K562 (cell line): Measurements from ENCODE around the gene GPR26. TPM values are rescaled to one million over a fixed set of nuclear protein-coding genes. Genes with fewer than 3 reads are reported as not detected.

Experiments
- ATAC-seq: fragments of 200-7000 bp; cut with Tn5 transposase; 3 replicates; pipeline ENCODE4 v1.9.1; 2020; ENCODE audit warnings: moderate library complexity
- BruUV-seq: library from RNA; stranded (reverse); fragments of 400-500 nt; replicated peaks from 2 replicates; lab custom pipeline; 2021; lab: Mats Ljungman, UMichigan
- CTCF ChIA-PET: fragments of 300-600 bp; formaldehyde crosslinking; extraction: SDS; loops from one replicate; lab custom pipeline; 2021; ENCODE audit warnings: low intra/inter-chr PET ratio; lab: Yijun Ruan, JAX
- POLR2A ChIA-PET: fragments of 300-600, 350-650 bp; sonication (Branson Sonifier 250); formaldehyde crosslinking; extraction: SDS; loops from one replicate; lab custom pipeline; 2021; ENCODE audit warnings: antibody characterized with exemption, inconsistent platforms; lab: Yijun Ruan, JAX
- DNase-seq, 4 experiments: peaks; one replicate each; pipeline versions ENCODE4 v3.0.0 to v3.0.0-alpha.2; 2011 to 2018; ENCODE audit warnings: low spot score in 3 of 4, mixed read lengths in 3 of 4; ENCODE audit errors: extremely low read depth in 1 of 4
- FAIRE-seq: peaks from 2 replicates; lab custom pipeline; 2011; peaks lifted over from hg19 to GRCh38; lab: Jason Lieb, UNC
- H2AFZ ChIP-seq: 2 replicates; pipeline ENCODE4 v1.6.0; 2011; ENCODE audit warnings: low read depth, low read length, control low read depth, inconsistent platforms
- H3K27ac ChIP-seq: fragments of 200-600 bp; 3 replicates; pipeline ENCODE4 v1.8.0; 2011; ENCODE audit warnings: low read depth, mild to moderate bottlenecking, control low read depth, inconsistent platforms, low read length, moderate library complexity, mixed read lengths; ENCODE audit errors: extremely low read depth
- H3K27me3 ChIP-seq, 2 experiments: fragments of 300-600 bp in 1 of 2; 2 replicates in 1 of 2; 3 replicates in 1 of 2; pipeline versions ENCODE4 v1.6.0 to v1.8.0; 2011; ENCODE audit warnings: inconsistent platforms in 2 of 2, low read length in 2 of 2, mild to moderate bottlenecking in 1 of 2, mixed read lengths in 1 of 2, moderate library complexity in 1 of 2; ENCODE audit not compliant: control insufficient read depth in 2 of 2, insufficient read depth in 2 of 2
- H3K36me3 ChIP-seq: fragments of 300-600 bp; 3 replicates; pipeline ENCODE4 v1.8.0; 2011; ENCODE audit warnings: mild to moderate bottlenecking, low read length, inconsistent platforms; ENCODE audit not compliant: control insufficient read depth, insufficient read depth
- H3K4me1 ChIP-seq, 2 experiments: fragments of 200-600 bp in 1 of 2; replicated peaks in 1 of 2; 2 replicates in 1 of 2; 3 replicates in 1 of 2; pipeline versions ENCODE4 v1.5.1 to v1.8.0; 2011; ENCODE audit warnings: inconsistent platforms in 2 of 2, low read length in 2 of 2, mild to moderate bottlenecking in 1 of 2, mixed read lengths in 1 of 2, moderate library complexity in 1 of 2; ENCODE audit not compliant: control insufficient read depth in 2 of 2, insufficient read depth in 2 of 2
- H3K4me2 ChIP-seq: 2 replicates; pipeline ENCODE4 v1.6.1; 2011; ENCODE audit warnings: low read length, control low read depth, inconsistent platforms, mixed read lengths; ENCODE audit not compliant: insufficient read depth
- H3K4me3 ChIP-seq: fragments of 200-600 bp; sonication (generic), shearing (Covaris generic); 2 replicates; pipeline ENCODE4 v1.5.1; 2016; ENCODE audit warnings: control low read depth, inconsistent platforms
- H3K79me2 ChIP-seq: fragments of 200-600 bp; 3 replicates; pipeline ENCODE4 v1.8.0; 2011; ENCODE audit warnings: low read length, inconsistent platforms; ENCODE audit not compliant: control insufficient read depth, insufficient read depth
- H3K9ac ChIP-seq, 2 experiments: 2 replicates each; pipeline versions ENCODE4 v1.6.0 to v1.6.1; 2011; ENCODE audit warnings: low read depth in 2 of 2, low read length in 2 of 2, control low read depth in 1 of 2, inconsistent platforms in 1 of 2, mild to moderate bottlenecking in 1 of 2, mixed read lengths in 1 of 2; ENCODE audit not compliant: insufficient read depth in 1 of 2
- H3K9me1 ChIP-seq: one replicate; pipeline ENCODE4 v1.6.0; 2011; ENCODE audit warnings: inconsistent platforms, mild to moderate bottlenecking, low read length, moderate library complexity; ENCODE audit not compliant: control insufficient read depth, insufficient read depth
- H3K9me3 ChIP-seq: replicated peaks from 2 replicates; pipeline ENCODE4 v1.5.1; 2011; ENCODE audit warnings: low read depth, low read length, inconsistent platforms; ENCODE audit not compliant: control insufficient read depth, insufficient read depth
- H4K20me1 ChIP-seq: replicated peaks from 2 replicates; pipeline ENCODE4 v1.6.1; 2011; ENCODE audit warnings: low read length, inconsistent platforms, mixed read lengths; ENCODE audit not compliant: control insufficient read depth, insufficient read depth
- ATF3 ChIP-seq, 2 experiments: fragments of 450-650 bp in 1 of 2; sonication (generic) in 1 of 2; formaldehyde crosslinking in 1 of 2; IDR thresholded peaks in 1 of 2; conservative IDR thresholded peaks in 1 of 2; 2 replicates each; pipeline versions ENCODE4 v1.6.1 to v1.8.1; 2016 to 2023; ENCODE audit warnings: mild to moderate bottlenecking in 2 of 2, moderate library complexity in 2 of 2, inconsistent platforms in 1 of 2, missing genetic modification reagents in 1 of 2
- BRD9 ChIP-seq: fragments of 450-650 bp; IDR thresholded peaks from 2 replicates; pipeline ENCODE4 v1.6.1; 2018; ENCODE audit warnings: low read depth; ENCODE audit not compliant: partially characterized antibody
- HNRNPH1 ChIP-seq: fragments of 200-400 bp; formaldehyde crosslinking; optimal IDR thresholded peaks from 2 replicates; pipeline ENCODE3; 2017; ENCODE audit warnings: low read depth, mild to moderate bottlenecking, low read length, moderate library complexity
- ILK ChIP-seq: fragments of 450-650 bp; IDR thresholded peaks from 2 replicates; pipeline ENCODE4 v1.6.1; 2016; ENCODE audit warnings: missing genetic modification characterization, low read depth, mild to moderate bottlenecking, missing compliant biosample characterization, moderate library complexity, borderline replicate concordance
- KAT2B ChIP-seq: IDR thresholded peaks from one replicate; pipeline ENCODE4 v1.6.1; 2012; ENCODE audit warnings: low read depth, mild to moderate bottlenecking, control low read depth, inconsistent platforms, low read length, moderate library complexity
- NCOR1 ChIP-seq: fragments of 450-650 bp; IDR thresholded peaks from 2 replicates; pipeline ENCODE4 v1.6.1; 2016; ENCODE audit warnings: mild to moderate bottlenecking, moderate library complexity
- NFXL1 ChIP-seq: fragments of 450-650 bp; formaldehyde crosslinking; IDR thresholded peaks from 2 replicates; pipeline ENCODE4 v1.4.0; 2021; ENCODE audit warnings: mild to moderate bottlenecking
- PCBP1 ChIP-seq: fragments of 200-400 bp; formaldehyde crosslinking; IDR thresholded peaks from 2 replicates; pipeline ENCODE4 v1.6.1; 2018; ENCODE audit warnings: mild to moderate bottlenecking, low read depth, low read length; ENCODE audit not compliant: poor library complexity, severe bottlenecking
- PCBP2 ChIP-seq: fragments of 200-400 bp; formaldehyde crosslinking; IDR thresholded peaks from 2 replicates; pipeline ENCODE4 v1.6.1; 2018; ENCODE audit warnings: low read length, low read depth, mild to moderate bottlenecking, moderate library complexity; ENCODE audit not compliant: poor library complexity, severe bottlenecking
- RBBP5 ChIP-seq: fragments of 200-600 bp; sonication (generic); IDR thresholded peaks from 2 replicates; pipeline ENCODE4 v1.6.1; 2012; ENCODE audit warnings: borderline replicate concordance, mild to moderate bottlenecking, low read length, control low read depth, inconsistent platforms; ENCODE audit not compliant: insufficient read depth, poor library complexity, severe bottlenecking
- RBM15 ChIP-seq: fragments of 200-400 bp; formaldehyde crosslinking; IDR thresholded peaks from 2 replicates; pipeline ENCODE4 v1.6.1; 2018; ENCODE audit warnings: mild to moderate bottlenecking, low read length, moderate library complexity; ENCODE audit not compliant: insufficient read depth
- RNF2 ChIP-seq: sonication (generic); IDR thresholded peaks from 2 replicates; pipeline ENCODE4 v1.6.1; 2016
- SAFB2 ChIP-seq: fragments of 200-400 bp; formaldehyde crosslinking; IDR thresholded peaks from 2 replicates; pipeline ENCODE4 v1.6.1; 2018; ENCODE audit warnings: borderline replicate concordance, low read length, low read depth, moderate library complexity; ENCODE audit not compliant: severe bottlenecking
- THRAP3 ChIP-seq: fragments of 450-650 bp; IDR thresholded peaks from 2 replicates; pipeline ENCODE4 v1.6.1; 2016; ENCODE audit warnings: mild to moderate bottlenecking, inconsistent platforms, borderline replicate concordance
- XRCC4 ChIP-seq: IDR thresholded peaks from one replicate; pipeline ENCODE4 v1.6.1; 2011; ENCODE audit not compliant: insufficient read depth, insufficient read length; ENCODE audit errors: extremely low read depth
- ZFP1 ChIP-seq: fragments of 450-650 bp; formaldehyde crosslinking; IDR thresholded peaks from 2 replicates; pipeline ENCODE4 v1.4.0; 2020; ENCODE audit warnings: mild to moderate bottlenecking, mixed read lengths
- ZFP36 ChIP-seq: fragments of 150-350 bp; IDR thresholded peaks from 2 replicates; pipeline ENCODE4 v1.6.1; 2018; ENCODE audit warnings: low read length, low read depth; ENCODE audit not compliant: partially characterized antibody
- WGBS: fragments of 100-300 bp; shearing (Covaris generic); methylation state at CpG from one replicate; pipeline ENCODE4 v1.1.6; 2016; ENCODE audit warnings: low coverage, mixed read lengths; ENCODE audit not compliant: insufficient coverage; ENCODE audit errors: missing lambda C conversion rate; 5-methylcytosine and 5-hydroxymethylcytosine counted together
- in situ Hi-C: fragments of 300-500 bp; cut with MboI; formaldehyde crosslinking; loops from 4 replicates; pipeline ENCODE4 v1.15.0; 2018; ENCODE audit warnings: inconsistent platforms, mixed read lengths
- intact Hi-C: fragments of 100-400 bp; cut with micrococcal nuclease; formaldehyde crosslinking; loops from 2 replicates; pipeline ENCODE4 v1.14.2; 2022
- polyA plus RNA-seq, 8 experiments: library from polyadenylated mRNA; depleted of rRNA in 4 of 8; stranded (reverse) in 5 of 8; unstranded in 3 of 8; fragments of >200 nt; fragmentation: Nextera tagmentation in 2 of 8; fragmentation: Illumina TruSeq in 1 of 8; extraction: Ambion mirVana in 2 of 8; extraction: Trizol in 1 of 8; gene quantifications; 2 replicates each; pipeline versions ENCODE4 v1.2.1 to v1.2.3, GENCODE V29; 2011 to 2014; ENCODE audit warnings: inconsistent platforms in 1 of 8, missing spikeins in 1 of 8
- total RNA-seq, 7 experiments: library from RNA; depleted of rRNA in 6 of 7; stranded (reverse); fragments of >200 nt in 6 of 7; fragmentation: Illumina TruSeq in 2 of 7; extraction: Trizol in 2 of 7; gene quantifications; 2 replicates each; pipeline versions ENCODE4 v1.2.1 to v1.2.3, GENCODE V29; 2011 to 2021; ENCODE audit warnings: low replicate concordance in 1 of 7

GPR26 gene
- total and polyA plus RNA-seq, 9 of the 15 experiments (the other 6 are each of a cell fraction or from before 2014, with no cell fraction given): not detected

- TF ChIP-seq RBBP5 (no peak), SAFB2 (no peak), RNF2 (no peak)
These were observed 52.4 kb downstream of the GPR26 start (continued) for GRCh38 chr10:123718544-123719060.

GRCh38 chr10:123720536-123720935 lies 54.4 kb downstream of the GPR26 start:
- in situ Hi-C loops: no loop called here
- no peak for TF ChIP-seq PCBP2
- no peak for TF ChIP-seq XRCC4
- no peak for TF ChIP-seq ZFP36
- no peak for TF ChIP-seq THRAP3
- no peak for TF ChIP-seq ZFP1
- TF ChIP-seq NCOR1: no peak
- no peak for TF ChIP-seq HNRNPH1
- TF ChIP-seq NFXL1 (CRISPR knock-in tag): no peak
- TF ChIP-seq KAT2B: no peak
- no peak for TF ChIP-seq ILK (tag)
- TF ChIP-seq BRD9: no peak
- TF ChIP-seq ATF3 (IDR thresholded peaks at IDR 0.05): no peak
- no peak for TF ChIP-seq ATF3 (CRISPR knock-in tag; conservative IDR thresholded peaks at IDR 0.05)
- TF ChIP-seq RBM15: no peak
- TF ChIP-seq PCBP1: no peak

More at GRCh38 chr10:123720536-123720935, 54.4 kb downstream of the GPR26 start:
- DNase-seq (no peak), ATAC-seq (no peak), FAIRE-seq (no peak)
- Histone ChIP-seq H3K27ac (no peak overlapping the region), H3K27me3 (peaks cover 0 to 6% of the 10 kb centered on the region in 2 experiments; a peak in 1 of 5 replicates), H2AFZ (no peak overlapping the region), H3K9ac (no peak overlapping the region), H3K36me3 (no peaks in the 10 kb centered on the region), H3K4me3 (no peak overlapping the region), H3K4me1 (no peaks in the 10 kb centered on the region), H3K79me2 (no peaks in the 10 kb centered on the region), H3K4me2 (no peak overlapping the region), H4K20me1 (no peaks in the 10 kb centered on the region), H3K9me3 (no peaks in the 10 kb centered on the region), H3K9me1 (no peaks in the 10 kb centered on the region)
- intact Hi-C loops: no loop called here
- POLR2A ChIA-PET: no interaction called here
- CTCF ChIA-PET: no interaction called here
- WGBS: 0% methylated on average over 3 of the region's 3 CpGs
- BruUV-seq: no TSS peak
